NCI-H446 (cell line): ENCODE measurements around the gene OBSCN.
"Not testable (repeated sequence)": the region's sequence is repeated elsewhere in the genome, so short reads cannot be mapped to it uniquely, and the experiment has no call there.

Experiments used
- DNase-seq, 2 experiments: peaks; one replicate each; lab custom pipeline; 2025; lab: John Stamatoyannopoulos, UW

Gene OBSCN

DNA sequence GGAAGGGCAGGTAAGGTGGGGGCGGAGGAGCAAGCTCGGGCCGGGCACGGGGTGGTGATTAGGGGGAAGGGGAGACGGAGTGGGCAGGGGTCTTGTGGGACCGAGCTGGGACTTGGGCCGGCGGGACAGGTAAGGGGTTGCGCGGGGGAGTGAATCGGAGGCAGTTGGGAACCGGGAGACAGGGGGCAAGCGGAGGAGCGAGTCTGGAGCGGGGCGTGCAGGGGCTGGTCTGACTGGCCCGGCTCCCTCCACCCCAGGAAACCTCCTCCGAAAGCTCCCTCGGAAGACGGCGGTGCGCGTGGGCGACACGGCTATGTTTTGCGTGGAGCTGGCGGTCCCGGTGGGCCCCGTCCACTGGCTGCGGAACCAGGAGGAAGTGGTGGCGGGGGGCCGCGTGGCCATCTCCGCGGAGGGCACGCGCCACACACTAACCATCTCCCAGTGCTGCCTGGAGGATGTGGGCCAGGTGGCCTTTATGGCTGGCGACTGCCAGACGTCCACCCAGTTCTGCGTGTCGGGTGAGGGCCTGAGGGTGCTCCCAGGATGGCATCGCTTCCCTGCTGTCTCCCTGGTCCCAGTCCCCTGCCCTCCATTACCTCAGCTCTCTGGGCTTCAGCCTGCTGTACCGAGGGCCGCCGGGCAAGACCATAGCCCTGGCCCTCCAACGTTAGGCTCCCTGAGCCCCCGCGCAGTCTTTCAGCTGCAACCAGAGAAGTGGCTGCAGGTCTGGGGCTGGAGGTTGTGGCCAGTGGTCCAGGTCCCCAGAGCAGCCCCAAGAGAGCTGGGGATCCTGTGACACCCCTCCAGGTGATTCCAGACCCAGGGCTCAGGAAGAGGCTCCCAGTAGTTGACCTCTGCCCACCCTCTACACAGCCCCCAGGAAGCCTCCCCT, 6.3 kb downstream of the OBSCN start:
- no peak for DNase-seq

DNA sequence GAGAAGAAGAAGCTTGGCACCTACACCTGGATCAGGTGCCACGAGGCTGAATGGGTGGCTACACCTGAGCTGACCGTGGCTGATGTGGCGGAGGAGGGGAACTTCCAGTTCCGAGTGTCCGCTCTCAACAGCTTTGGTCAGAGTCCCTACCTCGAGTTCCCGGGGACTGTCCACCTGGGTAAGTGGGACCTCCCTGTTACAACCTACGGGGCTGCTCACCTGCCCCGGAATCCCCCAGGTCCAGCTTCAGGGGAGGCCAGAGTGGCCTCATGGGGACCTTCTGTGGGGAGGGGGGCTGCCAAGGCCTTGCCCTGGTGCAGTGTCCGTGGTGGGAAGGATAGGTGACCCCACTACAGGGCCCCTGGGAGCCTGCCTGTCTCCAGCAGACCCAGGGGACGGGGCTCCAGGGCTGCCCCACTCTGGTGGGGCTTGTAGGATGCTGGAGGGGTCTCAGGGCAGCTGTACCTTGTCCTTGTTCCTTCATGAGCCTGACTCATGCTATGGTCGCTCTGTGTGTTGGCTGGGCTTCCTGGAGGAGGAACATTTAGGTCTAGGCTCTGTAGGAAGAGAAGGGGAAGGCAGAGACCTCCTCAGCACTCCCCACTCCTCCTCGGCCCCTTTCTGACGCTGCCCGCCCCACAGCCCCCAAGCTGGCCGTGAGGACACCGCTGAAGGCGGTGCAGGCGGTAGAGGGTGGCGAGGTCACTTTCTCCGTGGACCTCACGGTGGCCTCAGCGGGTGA, 7.2 kb downstream of the OBSCN start:
- no peak for DNase-seq

DNA sequence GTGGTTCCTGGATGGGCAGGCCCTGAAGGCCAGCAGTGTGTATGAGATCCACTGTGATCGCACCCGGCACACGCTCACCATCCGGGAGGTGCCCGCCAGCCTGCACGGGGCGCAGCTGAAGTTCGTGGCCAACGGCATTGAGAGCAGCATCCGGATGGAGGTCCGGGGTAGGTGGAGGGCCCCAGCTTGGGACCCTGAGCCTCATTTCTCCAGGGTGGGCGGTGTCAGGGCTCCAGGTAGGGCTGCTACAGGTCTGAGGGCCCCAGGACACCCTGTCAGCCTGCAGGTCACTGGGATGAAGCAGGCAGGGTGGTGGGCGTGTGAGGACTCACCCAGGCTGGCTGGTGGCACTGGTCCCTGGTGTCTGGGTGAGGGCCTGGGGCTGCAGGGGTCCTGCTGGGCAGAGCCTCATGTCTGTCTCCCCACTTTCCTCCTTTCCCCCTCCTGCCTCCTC, 7.8 kb downstream of the OBSCN start:
- no peak for DNase-seq

DNA sequence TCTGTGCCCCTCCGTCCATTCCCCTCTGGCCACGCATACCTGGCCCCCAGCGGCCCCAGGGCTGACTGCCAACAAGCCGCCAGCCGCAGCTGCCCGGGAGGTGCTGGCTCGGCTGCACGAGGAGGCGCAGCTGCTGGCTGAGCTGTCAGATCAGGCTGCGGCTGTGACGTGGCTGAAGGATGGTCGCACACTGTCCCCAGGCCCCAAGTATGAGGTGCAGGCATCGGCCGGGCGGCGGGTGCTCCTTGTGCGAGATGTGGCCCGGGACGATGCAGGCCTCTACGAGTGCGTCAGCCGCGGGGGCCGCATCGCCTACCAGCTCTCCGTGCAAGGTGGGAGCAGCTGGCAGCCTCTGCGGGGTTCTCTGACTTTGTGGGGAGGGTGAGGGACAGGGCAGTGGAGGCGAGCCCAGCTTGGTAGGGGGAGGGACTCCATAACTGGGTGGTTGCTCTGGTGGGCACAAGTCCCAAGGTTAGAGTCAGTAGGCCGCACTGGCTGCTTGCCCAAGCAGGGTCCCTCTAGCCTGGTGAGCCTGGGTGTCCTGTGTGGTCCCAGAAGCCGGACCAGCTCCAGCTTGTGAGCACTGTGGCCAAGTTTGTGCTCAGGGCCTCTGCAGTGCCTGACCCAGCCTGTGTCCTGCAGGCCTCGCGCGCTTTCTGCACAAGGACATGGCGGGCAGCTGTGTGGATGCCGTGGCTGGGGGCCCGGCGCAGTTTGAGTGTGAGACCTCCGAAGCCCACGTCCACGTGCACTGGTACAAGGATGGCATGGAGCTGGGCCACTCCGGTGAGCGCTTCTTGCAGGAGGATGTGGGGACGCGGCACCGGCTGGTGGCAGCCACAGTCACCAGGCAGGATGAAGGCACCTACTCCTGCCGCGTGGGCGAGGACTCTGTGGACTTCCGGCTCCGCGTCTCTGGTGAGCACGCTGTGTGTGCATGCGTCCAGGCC, 8.8 kb downstream of the OBSCN start:
- no peak for DNase-seq

DNA sequence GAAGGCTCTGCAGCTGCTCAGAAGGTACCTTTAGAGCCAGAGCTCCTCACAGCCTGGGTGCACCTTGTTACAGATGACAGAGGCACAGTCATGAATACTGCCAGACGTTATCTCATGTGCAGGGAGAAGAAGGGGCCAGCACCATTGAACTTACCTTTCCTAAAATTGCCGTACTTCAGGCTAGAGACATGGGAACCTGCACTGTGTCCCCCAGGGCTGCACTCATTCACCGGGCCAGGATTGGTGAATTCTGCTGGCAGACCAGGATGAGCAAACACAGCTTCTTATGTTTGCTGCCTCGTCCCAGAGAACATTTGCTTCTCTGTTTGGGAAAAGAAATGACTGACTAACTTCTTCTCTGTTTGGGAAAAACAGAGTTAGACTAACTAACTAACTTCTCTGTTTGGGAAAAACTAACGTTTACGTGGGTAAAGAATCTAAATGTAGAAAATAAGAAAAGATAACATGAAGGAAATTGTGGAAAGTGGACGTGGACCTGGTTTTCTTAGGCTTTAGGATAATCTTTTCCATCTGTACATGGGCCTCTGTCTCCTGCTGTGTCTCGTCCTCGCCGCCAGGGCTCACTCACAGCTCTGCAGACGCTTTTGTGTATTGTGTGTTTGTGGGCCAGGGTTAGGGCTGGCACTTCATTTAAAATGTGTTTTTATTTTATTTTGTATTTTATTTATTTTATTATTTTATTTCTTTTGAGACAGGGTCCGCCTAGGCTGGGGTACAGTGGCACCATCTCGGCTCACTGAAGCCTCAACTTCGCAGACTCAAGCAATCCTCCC, 9.9 kb downstream of the OBSCN start:
- no peak for DNase-seq

DNA sequence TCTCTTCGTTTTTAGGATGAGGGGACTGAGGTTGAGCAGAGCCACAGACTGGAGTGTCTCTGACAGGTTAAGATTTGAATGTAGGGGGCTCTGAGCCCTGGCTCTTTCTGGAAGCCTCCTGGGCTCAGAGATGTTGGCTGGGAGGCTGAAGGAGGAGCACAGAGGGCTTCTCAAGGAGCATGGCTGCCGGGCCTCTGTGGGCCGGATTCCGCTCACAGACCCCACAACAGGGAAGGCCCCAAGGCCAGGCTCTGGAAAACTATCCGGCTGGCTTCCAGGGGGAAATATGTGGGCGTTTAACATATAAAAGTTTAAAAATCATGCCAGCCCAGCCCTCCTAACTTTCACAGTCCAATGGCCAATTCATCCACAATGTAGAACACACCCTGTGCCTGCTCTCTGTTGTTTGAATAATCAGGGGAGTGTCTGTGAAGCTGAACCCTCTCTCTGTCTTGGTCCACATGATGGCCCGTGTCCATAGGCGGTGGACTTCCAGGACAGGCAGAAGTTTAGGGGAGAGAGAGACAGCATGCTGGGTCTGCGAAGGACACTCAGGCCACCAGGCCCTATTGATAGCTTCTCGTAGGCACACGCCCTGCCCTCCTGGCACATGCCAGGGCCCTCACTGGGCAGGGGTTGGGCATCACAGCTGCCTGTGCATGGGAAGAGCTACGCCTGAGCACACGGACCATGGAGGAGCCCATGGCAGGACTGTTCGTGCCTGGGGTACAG, 10.8 kb downstream of the OBSCN start:
- no peak for DNase-seq

- DNase-seq = no peak
Observed at GRCh38 chr1:228219245-228219961, 11.6 kb downstream of the OBSCN start.

- DNase-seq = no peak
Observed at GRCh38 chr1:228219962-228220780, 12.3 kb downstream of the OBSCN start.

DNA sequence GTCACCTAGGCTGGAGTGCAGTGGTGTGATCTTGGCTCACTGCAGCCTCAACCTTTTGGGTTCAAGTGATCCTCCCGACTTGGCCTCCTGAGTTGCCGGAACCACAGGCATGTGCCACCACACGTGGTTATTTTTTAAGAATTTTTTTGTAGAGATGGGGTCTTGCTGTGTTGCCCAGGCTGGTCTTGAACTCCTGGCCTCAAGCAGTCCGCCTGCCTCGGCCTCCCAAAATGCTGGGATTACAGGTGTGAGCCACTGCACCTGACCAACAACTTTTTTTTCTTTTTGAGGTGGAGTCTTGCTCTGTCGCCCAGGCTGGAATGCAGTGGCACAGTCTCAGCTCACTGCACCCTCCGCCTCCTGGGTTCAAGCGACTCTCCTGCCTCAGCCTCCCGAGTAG, 13.3 kb downstream of the OBSCN start:
- DNase-seq = not testable (repeated sequence)

GRCh38 chr1:228222548-228222947, 14.7 kb downstream of the OBSCN start:
- no peak for DNase-seq

DNA sequence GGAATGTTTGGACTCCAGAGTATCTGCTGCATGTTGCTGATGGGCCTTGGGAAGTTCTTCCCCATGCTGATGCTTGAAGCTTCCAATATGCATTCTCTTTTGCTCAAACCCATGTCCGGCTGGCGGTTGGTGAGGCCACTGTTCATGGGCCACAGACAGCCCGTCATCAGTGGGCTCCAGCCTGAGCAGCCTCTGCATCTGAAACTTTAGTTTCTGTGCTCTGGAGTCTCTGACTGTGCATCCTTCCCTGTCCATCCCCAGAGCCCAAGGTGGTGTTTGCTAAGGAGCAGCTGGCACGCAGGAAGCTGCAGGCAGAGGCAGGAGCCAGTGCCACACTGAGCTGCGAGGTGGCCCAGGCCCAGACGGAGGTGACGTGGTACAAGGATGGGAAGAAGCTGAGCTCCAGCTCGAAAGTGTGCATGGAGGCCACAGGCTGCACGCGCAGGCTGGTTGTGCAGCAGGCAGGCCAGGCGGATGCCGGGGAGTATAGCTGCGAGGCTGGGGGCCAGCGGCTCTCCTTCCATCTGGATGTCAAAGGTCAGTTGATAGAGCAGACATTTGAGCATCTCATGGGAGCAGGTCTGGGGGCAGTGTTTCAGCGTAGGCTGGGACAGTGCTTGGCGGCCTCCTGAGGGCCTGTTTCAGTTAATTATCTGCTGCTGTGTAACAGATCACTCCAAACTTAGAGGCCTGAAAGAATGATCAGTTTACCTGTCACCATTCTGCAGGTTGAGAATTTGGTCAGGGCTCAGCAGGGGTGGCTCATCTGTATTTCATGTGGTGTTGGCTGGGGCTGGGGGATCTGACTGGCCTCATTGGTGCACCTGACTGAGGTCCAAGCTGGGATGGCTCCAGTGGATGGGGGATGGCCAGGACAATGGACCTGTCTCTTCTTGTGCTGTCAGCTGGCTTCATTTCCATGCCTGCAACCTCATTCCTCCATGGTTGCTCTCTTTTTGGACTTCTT, 16.6 kb downstream of the OBSCN start:
- no peak for DNase-seq

- no peak for DNase-seq
Observed at GRCh38 chr1:228225165-228225710, 17.4 kb downstream of the OBSCN start.

DNA sequence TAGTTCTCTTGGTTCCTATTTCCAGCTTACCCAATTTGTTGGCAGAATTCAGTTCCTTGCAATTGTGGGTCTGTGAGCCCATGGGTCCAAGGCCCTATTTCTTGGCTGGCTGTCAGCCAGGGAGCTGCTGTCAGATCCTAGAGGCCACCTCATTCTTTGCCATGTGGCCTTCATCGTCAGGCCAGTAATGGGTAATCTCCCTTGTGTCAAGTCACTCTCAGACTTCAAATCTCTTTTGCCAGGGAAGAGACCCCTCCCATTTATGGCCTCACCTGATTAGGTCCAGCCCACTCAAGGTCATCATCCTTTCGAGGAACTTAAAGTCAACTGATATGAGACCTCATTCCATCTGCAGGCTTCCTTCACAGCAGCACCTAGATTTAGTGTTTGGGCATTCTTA, 17.9 kb downstream of the OBSCN start:
- no peak for DNase-seq

- no peak for DNase-seq
Observed at GRCh38 chr1:228226141-228226874, 18.5 kb downstream of the OBSCN start.

GRCh38 chr1:228226956-228227791, 19.3 kb downstream of the OBSCN start:
- DNase-seq = no peak

GRCh38 chr1:228228147-228228546, 20.3 kb downstream of the OBSCN start:
- not testable (repeated sequence) for DNase-seq
